IPS-11a (cell line): ENCODE measurements around the gene ACSM6.

ENCODE experiments used
- H3K4me3 ChIP-seq: one replicate; pipeline ENCODE4 v1.5.1; 2013; ENCODE audit warnings: low read depth, low read length, control low read depth

The ACSM6 gene

GRCh38 chr10:95243318-95243617 is 49.2 kb downstream of the ACSM6 start:
- no peak overlapping the region for H3K4me3 ChIP-seq

DNA sequence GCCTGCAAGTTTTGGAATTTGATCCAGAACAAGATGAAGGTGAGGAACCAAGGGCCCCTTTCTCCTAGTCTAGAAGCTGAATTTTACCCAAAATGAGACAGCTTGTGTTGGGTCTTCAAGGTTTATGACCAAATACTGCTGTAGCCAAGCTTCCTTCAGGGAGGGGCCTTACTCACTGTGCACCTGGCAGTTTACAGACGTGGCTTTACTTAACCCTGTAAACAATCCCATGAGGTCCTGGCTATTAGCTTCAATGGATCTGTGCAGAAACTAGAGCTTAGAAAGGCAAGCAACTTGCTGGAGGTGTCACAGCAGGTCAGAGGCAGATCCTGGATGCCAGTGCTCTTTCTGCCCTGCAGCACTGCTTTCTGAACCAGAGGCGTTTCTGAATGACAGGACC is 50.1 kb downstream of the ACSM6 start:
- no peak overlapping the region for H3K4me3 ChIP-seq

- H3K4me3 ChIP-seq, result no peak overlapping the region
Observed at GRCh38 chr10:95245425-95246055, 51.5 kb downstream of the ACSM6 start.

- no peak overlapping the region for H3K4me3 ChIP-seq
Observed at GRCh38 chr10:95246582-95247051, 52.6 kb downstream of the ACSM6 start.

GRCh38 chr10:95247200-95247880 is 53.3 kb downstream of the ACSM6 start:
- no peak overlapping the region for H3K4me3 ChIP-seq

DNA sequence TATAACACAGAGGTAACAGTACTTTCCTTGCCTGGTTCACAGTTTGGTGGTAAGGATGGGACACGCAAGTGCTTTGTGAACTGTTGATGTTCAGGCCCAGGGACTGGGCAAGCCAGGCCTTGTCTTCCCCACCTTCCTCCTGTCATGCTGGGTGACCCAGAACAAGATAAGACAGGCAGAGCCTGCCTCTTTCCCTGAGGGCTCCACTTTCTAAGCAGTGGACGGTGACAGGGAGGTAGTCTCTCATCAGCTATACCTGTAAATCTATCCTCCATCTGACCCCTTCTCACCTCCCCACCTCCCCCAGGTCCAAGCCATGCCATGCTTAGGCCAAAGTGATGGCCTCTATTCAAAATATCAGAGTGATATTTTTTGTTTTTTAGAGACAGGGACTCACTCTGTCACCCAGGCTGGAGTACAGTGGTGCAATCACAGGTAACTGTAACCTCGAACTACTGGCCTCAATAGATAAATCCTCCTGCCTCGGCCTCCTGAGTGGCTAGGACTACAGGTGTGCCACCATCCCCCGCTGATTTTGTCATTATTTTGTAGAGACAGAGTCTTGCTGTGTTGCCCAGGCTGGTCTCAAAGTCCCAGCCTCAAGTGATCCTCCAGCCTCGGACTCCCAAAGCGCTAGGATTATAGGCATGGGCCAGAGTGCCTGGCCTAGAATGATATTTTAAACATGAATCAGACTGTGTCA is 54.0 kb downstream of the ACSM6 start:
- no peak overlapping the region for H3K4me3 ChIP-seq

GRCh38 chr10:95248989-95249388 is 55.0 kb downstream of the ACSM6 start:
- H3K4me3 ChIP-seq, result no peak overlapping the region

DNA sequence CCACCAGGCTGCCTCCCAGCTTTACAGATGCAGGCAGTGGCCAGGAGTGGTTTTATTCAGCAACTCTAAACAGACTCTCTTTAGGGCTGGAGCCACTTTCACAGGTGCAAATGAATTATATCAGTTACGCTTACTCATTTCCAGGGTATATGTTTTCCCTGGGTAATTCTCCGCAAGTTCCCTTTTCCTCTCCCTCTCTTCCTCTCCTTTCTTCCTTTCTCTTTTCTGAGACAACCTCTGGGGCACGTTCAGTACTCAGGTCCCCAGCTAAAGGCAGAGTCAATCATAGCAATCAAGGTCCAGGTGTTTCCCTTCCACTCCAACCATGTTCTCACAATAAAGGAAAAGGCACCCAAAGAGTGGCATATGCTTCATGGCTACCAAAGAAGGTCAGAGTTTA is 55.4 kb downstream of the ACSM6 start:
- no peak overlapping the region for H3K4me3 ChIP-seq

DNA sequence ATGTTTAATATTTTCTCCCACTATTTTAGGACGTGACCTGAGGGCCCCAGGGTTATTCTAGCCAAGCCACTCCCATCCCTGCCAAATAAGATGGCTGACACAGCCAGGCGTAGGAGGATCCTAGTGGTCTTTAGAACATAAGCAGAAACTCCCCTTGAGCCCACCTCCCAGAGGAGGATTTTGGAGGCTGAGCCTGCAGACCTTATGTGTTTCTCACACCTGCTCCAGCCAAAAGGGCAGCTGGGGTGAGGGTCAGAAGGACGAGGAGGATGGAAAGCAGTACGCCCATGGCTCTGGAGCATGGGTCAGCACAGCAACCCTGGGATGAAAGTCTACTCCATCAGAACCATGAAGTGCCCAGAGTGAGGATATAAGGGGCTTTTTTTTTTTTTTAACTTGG is 56.8 kb downstream of the ACSM6 start:
- H3K4me3 ChIP-seq, result no peak overlapping the region

DNA sequence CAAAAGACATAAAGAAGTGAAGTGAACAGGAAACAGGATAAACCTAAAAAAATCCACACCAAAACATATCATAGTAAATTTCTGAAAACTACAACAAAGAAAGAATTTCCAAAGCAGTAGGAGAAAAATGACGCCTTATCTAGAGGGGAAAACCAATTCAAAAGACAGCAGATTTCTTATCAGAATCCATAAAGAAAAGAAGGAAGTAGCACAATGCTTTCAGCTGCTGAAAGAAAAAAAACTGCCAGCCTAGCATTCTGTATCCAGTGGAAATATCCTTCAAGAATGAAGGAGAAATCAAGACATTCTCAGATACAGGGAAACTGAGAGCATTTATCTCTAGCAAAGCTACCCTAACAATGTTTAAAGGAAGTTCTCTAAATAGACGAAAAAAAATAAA is 59.0 kb downstream of the ACSM6 start:
- no peak overlapping the region for H3K4me3 ChIP-seq

GRCh38 chr10:95253686-95254085 is 59.6 kb downstream of the ACSM6 start:
- H3K4me3 ChIP-seq, result no peak overlapping the region

- no peak overlapping the region for H3K4me3 ChIP-seq
Observed at GRCh38 chr10:95254629-95255028, 60.6 kb downstream of the ACSM6 start.

- no peak overlapping the region for H3K4me3 ChIP-seq
Observed at GRCh38 chr10:95256268-95256667, 62.2 kb downstream of the ACSM6 start.

- no peak overlapping the region for H3K4me3 ChIP-seq
Observed at GRCh38 chr10:95257849-95258248, 63.8 kb downstream of the ACSM6 start.

DNA sequence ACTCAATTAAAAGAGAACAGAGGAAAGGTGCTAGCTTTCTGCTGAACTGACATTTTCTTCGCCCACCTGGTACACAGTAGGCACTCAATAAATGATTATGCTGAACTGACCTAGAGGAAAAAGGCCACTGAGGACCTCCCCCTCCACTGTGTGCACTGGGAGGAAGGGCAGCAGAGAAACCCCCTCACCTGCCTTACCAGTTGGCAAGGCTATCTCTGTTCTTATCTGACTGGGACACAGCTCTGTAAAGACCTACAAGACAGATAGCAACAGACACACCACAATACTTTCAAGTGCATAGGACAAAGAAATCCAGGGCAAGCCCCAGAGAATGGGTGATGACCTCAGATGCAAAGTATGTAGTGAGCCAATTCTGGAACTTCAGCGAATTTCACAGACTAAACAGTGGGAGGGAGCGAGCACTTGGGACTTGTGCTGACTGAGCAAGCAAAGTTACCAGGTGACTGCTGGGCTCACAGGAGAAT is 66.4 kb downstream of the ACSM6 start:
- H3K4me3 ChIP-seq, result no peak overlapping the region

GRCh38 chr10:95260909-95261552 is 67.0 kb downstream of the ACSM6 start:
- no peak overlapping the region for H3K4me3 ChIP-seq

GRCh38 chr10:95261926-95262325 is 67.9 kb downstream of the ACSM6 start:
- H3K4me3 ChIP-seq, result no peak overlapping the region

DNA sequence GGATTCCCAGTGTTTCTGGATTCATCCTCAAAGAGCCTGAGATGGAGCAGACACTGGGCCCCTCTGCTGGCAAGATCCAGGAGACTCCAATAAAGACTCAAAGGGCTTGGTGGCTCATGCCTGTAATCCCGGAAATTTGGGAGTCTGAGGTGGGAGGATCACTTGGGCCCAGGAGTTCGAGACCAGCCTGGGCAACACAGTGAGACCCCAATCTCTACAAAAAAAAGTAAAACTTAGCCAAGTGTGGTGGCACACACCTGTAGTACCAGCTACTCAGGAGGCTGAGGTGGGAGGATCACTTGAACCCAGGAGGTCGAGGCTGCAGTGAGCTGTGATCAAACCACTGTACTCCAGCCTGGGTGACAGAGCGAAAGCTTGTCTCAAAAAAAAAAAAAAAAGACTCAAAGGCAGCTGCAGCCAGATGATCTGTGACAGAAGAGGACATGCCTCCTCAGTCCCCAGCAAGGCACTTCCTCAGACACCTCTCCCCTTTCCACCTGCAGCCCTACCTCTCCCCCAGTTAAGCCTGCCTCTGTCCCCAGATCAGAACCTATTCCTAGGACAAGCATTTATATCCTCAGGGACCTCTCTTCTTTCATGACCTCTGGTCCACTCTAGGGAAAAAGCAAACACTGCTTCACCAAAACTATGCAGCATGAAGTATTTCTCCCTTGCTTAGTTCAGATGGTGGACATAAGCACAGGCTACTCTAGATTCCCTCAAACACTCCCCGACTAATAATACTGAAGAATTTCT is 68.9 kb downstream of the ACSM6 start:
- no peak overlapping the region for H3K4me3 ChIP-seq

DNA sequence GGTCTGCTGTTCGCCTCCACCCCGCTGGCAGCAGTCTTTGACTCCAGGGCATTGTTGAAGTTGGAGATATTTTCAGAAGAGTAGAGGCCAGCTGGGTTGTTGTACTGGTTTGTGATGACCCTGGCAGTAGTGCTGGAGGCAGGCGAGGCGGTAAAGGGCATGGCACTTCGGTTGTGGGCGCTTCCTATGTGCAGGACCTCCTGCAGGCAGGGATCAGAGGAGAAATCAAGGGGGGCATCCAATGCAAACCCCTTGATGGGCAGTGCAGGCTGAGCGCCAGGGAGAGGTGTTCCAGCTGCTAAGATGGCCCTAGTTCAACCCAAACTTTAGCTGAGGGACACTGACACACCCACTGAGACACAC is 69.8 kb downstream of the ACSM6 start:
- no peak overlapping the region for H3K4me3 ChIP-seq

GRCh38 chr10:95264227-95265051 is 70.4 kb downstream of the ACSM6 start:
- no peak overlapping the region for H3K4me3 ChIP-seq
